HepG2 (cell line): ENCODE measurements around the gene SLC19A1. TPM values are rescaled to one million over a fixed set of nuclear protein-coding genes. Genes with fewer than 3 reads are reported as not detected.

Experiments used
- ATF1 ChIP-seq: IDR thresholded peaks from 2 replicates; pipeline ENCODE4 v1.6.1; 2016; ENCODE audit warnings: mild to moderate bottlenecking, control low read depth
- CHD4 ChIP-seq: fragments of 200-600 bp; sonication (generic); IDR thresholded peaks from 2 replicates; pipeline ENCODE4 v1.7.0; 2017; ENCODE audit warnings: mild to moderate bottlenecking, low read length, borderline replicate concordance
- KAT8 ChIP-seq: IDR thresholded peaks from 2 replicates; pipeline ENCODE4 v1.6.1; 2016; ENCODE audit warnings: missing genetic modification reagents, missing compliant biosample characterization
- NFIB ChIP-seq: sonication (generic); formaldehyde crosslinking; IDR thresholded peaks from 2 replicates; pipeline ENCODE4 v1.9.0; 2021; ENCODE audit warnings: missing genetic modification reagents, mild to moderate bottlenecking, borderline replicate concordance
- NR2C2 ChIP-seq: sonication (generic); formaldehyde crosslinking; IDR thresholded peaks from 2 replicates; pipeline ENCODE4 v1.4.0; 2020; ENCODE audit warnings: missing genetic modification reagents, mild to moderate bottlenecking, moderate library complexity, borderline replicate concordance
- PAX8 ChIP-seq: sonication (generic); formaldehyde crosslinking; IDR thresholded peaks from 2 replicates; pipeline ENCODE4 v1.8.0; 2022; ENCODE audit warnings: mild to moderate bottlenecking, missing genetic modification reagents, borderline replicate concordance
- SNAI1 ChIP-seq: sonication (generic); formaldehyde crosslinking; IDR thresholded peaks from 2 replicates; pipeline ENCODE4 v1.5.0; 2020; ENCODE audit warnings: mild to moderate bottlenecking, missing genetic modification reagents, borderline replicate concordance
- ZNF263 ChIP-seq: sonication (generic); formaldehyde crosslinking; IDR thresholded peaks from 2 replicates; pipeline ENCODE4 v1.4.0; 2020; ENCODE audit warnings: missing genetic modification reagents
- ZNF317 ChIP-seq: sonication (generic); formaldehyde crosslinking; IDR thresholded peaks from 2 replicates; pipeline ENCODE4 v1.5.0; 2020; ENCODE audit warnings: mild to moderate bottlenecking, missing genetic modification reagents
- ZNF460 ChIP-seq: sonication (generic); formaldehyde crosslinking; IDR thresholded peaks from 2 replicates; pipeline ENCODE4 v1.5.1; 2020; ENCODE audit warnings: missing genetic modification reagents, mild to moderate bottlenecking, borderline replicate concordance
- ZNF563 ChIP-seq: sonication (generic); formaldehyde crosslinking; IDR thresholded peaks from 2 replicates; pipeline ENCODE4 v1.8.0; 2022; ENCODE audit warnings: mild to moderate bottlenecking, moderate library complexity, missing genetic modification reagents
- ZNF761 ChIP-seq: sonication (generic); formaldehyde crosslinking; conservative IDR thresholded peaks from 2 replicates; pipeline ENCODE4 v1.4.0; 2020; ENCODE audit warnings: mild to moderate bottlenecking, missing genetic modification reagents
- polyA plus RNA-seq, 8 experiments: library from polyadenylated mRNA; depleted of rRNA in 3 of 8; stranded (reverse) in 7 of 8; unstranded in 1 of 8; fragments of >200 nt; fragmentation: Illumina TruSeq in 4 of 8; extraction: Trizol in 4 of 8; gene quantifications; 2 replicates each; pipeline versions ENCODE4 v1.2.1 to v1.2.3, GENCODE V29; 2011 to 2016; ENCODE audit warnings: low read depth in 4 of 8, missing spikeins in 1 of 8, mixed read lengths in 1 of 8; ENCODE audit not compliant: insufficient read depth in 1 of 8
- total RNA-seq, 5 experiments: library from RNA; depleted of rRNA; stranded (reverse); fragments of >200 nt; fragmentation: Illumina TruSeq; extraction: Trizol; gene quantifications; 2 replicates each; pipeline ENCODE4 v1.2.3, GENCODE V29; 2016; ENCODE audit warnings: low read depth in 1 of 5
- TF ChIP-seq, protein P1 (sequence below), 2 experiments: fragments of 450-650 bp in 1 of 2; sonication (generic) in 1 of 2; formaldehyde crosslinking in 1 of 2; IDR thresholded peaks; 2 replicates each; pipeline versions ENCODE4 v1.6.1 to v1.8.0; 2016 to 2022; ENCODE audit warnings: antibody characterized with exemption in 1 of 2, mild to moderate bottlenecking in 1 of 2, missing genetic modification reagents in 1 of 2
- TF ChIP-seq, protein P2 (sequence below): IDR thresholded peaks from 2 replicates; pipeline ENCODE4 v1.6.1; 2016; ENCODE audit warnings: missing compliant biosample characterization, missing genetic modification reagents, borderline replicate concordance
- TF ChIP-seq, protein P3 (sequence below): sonication (generic); formaldehyde crosslinking; IDR thresholded peaks from 2 replicates; pipeline ENCODE4 v1.4.0; 2020; ENCODE audit warnings: missing genetic modification reagents
- TF ChIP-seq, protein P4 (sequence below): sonication (generic); formaldehyde crosslinking; conservative IDR thresholded peaks from 2 replicates; pipeline ENCODE4 v1.8.1; 2023; ENCODE audit warnings: missing genetic modification reagents

SLC19A1 gene
- total and polyA plus RNA-seq, 2 of the 13 experiments (the other 11 are each of a cell fraction or from before 2014, with no cell fraction given): 21.8 to 23.0 TPM

DNA sequence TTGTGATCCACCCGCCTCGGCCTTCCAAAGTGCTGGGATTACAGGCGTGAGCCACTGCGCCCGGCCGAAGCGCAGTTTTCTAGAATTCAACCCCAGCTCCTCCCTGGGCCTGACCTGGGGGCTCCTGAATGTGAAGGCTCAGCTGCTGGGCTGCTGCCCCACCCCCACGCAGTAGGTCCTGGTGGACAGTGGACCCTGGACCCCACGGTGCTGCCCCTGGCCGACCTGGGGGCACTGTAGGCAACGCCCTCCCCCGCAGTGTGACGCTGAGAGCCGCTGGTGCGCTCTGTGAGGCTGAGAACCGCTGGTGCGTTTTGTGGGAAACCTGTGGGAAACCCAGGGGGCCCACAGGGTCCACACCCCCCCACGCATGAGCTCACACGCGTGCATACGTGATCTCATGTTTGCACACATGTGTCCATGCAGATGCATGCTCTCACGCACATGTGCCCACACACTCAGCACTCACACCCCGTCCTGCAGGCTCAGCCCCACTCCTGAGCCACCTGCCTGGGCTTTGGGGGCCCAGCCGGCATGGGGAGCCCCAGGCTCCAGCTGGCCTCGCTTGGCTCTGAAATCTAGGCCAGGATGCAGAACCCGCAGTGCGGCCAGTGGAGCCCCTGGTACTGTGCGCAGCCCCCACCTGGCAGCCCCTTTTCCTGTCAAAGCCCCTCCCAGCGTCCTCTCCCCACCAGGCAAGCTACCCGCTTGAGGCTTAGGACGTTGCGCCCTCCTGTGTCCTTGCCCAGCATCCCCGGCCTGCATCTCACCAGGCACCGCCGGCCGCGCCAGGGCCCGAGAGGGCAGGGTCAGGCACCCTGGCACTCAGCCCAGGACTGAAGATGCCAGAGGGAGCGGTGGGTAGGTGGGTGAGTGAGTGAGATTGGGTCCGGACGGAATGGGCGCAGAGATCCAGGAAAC, 69.5 kb downstream of the SLC19A1 start (continued):
- TF ChIP-seq, protein P1, sequence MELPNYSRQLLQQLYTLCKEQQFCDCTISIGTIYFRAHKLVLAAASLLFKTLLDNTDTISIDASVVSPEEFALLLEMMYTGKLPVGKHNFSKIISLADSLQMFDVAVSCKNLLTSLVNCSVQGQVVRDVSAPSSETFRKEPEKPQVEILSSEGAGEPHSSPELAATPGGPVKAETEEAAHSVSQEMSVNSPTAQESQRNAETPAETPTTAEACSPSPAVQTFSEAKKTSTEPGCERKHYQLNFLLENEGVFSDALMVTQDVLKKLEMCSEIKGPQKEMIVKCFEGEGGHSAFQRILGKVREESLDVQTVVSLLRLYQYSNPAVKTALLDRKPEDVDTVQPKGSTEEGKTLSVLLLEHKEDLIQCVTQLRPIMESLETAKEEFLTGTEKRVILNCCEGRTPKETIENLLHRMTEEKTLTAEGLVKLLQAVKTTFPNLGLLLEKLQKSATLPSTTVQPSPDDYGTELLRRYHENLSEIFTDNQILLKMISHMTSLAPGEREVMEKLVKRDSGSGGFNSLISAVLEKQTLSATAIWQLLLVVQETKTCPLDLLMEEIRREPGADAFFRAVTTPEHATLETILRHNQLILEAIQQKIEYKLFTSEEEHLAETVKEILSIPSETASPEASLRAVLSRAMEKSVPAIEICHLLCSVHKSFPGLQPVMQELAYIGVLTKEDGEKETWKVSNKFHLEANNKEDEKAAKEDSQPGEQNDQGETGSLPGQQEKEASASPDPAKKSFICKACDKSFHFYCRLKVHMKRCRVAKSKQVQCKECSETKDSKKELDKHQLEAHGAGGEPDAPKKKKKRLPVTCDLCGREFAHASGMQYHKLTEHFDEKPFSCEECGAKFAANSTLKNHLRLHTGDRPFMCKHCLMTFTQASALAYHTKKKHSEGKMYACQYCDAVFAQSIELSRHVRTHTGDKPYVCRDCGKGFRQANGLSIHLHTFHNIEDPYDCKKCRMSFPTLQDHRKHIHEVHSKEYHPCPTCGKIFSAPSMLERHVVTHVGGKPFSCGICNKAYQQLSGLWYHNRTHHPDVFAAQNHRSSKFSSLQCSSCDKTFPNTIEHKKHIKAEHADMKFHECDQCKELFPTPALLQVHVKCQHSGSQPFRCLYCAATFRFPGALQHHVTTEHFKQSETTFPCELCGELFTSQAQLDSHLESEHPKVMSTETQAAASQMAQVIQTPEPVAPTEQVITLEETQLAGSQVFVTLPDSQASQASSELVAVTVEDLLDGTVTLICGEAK (IDR thresholded peaks at IDR 0.05): no peak
- TF ChIP-seq, protein P1 (CRISPR knock-in tag; IDR thresholded peaks at IDR 0.05): no peak; the same call in 1 of the 2 replicates
- TF ChIP-seq, protein P2, sequence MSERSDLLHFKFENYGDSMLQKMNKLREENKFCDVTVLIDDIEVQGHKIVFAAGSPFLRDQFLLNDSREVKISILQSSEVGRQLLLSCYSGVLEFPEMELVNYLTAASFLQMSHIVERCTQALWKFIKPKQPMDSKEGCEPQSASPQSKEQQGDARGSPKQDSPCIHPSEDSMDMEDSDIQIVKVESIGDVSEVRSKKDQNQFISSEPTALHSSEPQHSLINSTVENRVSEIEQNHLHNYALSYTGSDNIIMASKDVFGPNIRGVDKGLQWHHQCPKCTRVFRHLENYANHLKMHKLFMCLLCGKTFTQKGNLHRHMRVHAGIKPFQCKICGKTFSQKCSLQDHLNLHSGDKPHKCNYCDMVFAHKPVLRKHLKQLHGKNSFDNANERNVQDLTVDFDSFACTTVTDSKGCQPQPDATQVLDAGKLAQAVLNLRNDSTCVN (CRISPR knock-in tag): 0 out of 2 replicates have a peak, but pooled peaks have one; percentile 45
- TF ChIP-seq ZNF460 (no peak), CHD4 (no peak), NFIB (CRISPR knock-in tag) (no peak), ZNF263 (CRISPR knock-in tag) (no peak), SNAI1 (CRISPR knock-in tag) (no peak), ZNF761 (no peak), ZNF317 (CRISPR knock-in tag) (no peak), PAX8 (CRISPR knock-in tag) (no peak), ZNF563 (no peak), ATF1 (no peak), KAT8 (CRISPR knock-in tag) (no peak), NR2C2 (CRISPR knock-in tag) (no peak)
- TF ChIP-seq, protein P3, sequence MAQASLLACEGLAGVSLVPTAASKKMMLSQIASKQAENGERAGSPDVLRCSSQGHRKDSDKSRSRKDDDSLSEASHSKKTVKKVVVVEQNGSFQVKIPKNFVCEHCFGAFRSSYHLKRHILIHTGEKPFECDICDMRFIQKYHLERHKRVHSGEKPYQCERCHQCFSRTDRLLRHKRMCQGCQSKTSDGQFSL (CRISPR knock-in tag): peak; percentile 56
- TF ChIP-seq, protein P4, sequence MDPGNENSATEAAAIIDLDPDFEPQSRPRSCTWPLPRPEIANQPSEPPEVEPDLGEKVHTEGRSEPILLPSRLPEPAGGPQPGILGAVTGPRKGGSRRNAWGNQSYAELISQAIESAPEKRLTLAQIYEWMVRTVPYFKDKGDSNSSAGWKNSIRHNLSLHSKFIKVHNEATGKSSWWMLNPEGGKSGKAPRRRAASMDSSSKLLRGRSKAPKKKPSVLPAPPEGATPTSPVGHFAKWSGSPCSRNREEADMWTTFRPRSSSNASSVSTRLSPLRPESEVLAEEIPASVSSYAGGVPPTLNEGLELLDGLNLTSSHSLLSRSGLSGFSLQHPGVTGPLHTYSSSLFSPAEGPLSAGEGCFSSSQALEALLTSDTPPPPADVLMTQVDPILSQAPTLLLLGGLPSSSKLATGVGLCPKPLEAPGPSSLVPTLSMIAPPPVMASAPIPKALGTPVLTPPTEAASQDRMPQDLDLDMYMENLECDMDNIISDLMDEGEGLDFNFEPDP (CRISPR knock-in tag): no peak
